Stimulated activated CD8-positive, alpha-beta memory T cell treated with anti-CD3 and anti-CD28 coated beads, Interleukin-2, amount 100 ng/mL, for 1 hour (primary cell): ENCODE results near the gene ADCYAP1R1.

ENCODE experiments used
- DNase-seq, 2 donors: peaks; one replicate each; pipeline ENCODE4 v3.0.0-alpha.2; 2020; ENCODE audit warnings: low read depth in 2 of 2

The ADCYAP1R1 gene

GRCh38 chr7:31068006-31068675 is 16.0 kb downstream of the ADCYAP1R1 start:
- no peak for DNase-seq

DNA sequence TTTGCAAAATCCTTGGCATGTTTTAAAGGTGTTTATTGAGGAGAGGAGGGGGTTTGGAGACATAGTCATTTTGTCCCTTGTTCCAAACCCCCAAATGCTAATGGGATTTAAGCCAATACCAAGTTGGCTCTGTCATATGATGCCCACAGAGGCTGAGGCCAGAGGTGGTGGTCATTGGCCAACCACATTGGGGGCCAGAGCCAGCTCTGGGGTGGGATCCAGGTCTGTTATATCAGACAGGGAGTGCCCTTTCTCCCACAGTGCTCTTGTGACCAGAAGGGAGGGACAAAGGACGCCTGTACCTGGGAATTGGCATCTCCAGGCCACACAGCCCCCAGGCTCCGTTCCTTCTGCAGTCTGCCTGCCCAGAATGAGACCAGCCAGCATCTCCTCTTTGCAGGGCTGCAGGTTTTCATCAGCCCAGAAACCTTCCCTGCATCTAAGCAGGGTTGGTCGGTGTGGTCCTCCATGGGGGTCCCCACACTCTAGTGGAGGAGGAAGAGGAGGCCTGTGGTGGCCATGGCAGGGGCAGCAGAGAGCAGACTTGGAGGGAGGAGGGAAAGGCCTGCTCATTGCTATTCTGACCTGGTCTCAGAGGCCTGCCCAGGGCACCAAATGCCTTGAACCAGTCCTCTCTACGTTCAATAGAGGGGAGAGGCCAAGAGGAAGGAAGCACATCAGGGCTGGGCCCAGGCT is 17.9 kb downstream of the ADCYAP1R1 start:
- DNase-seq = no peak

- DNase-seq = no peak
Observed at GRCh38 chr7:31070991-31071644, 19.0 kb downstream of the ADCYAP1R1 start.

- no peak for DNase-seq
Observed at GRCh38 chr7:31071645-31072029, 19.5 kb downstream of the ADCYAP1R1 start.

- DNase-seq = no peak
Observed at GRCh38 chr7:31073326-31074119, 21.4 kb downstream of the ADCYAP1R1 start.

DNA sequence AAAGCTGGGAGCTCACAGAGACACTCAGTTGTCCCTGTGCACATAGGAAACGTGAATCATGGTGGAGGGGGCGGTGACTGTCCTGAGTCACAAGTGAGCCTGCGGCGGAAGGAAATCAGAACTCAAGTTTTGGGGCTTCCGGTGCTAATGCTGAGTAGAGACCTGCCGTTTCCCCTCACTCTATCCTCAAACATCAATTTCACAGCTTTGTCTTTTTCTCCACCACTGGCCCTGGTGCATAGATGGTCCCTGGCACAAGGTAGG is 21.9 kb downstream of the ADCYAP1R1 start:
- no peak for DNase-seq

GRCh38 chr7:31074403-31075085 is 22.4 kb downstream of the ADCYAP1R1 start:
- no peak for DNase-seq

- no peak for DNase-seq
Observed at GRCh38 chr7:31075086-31075405, 22.9 kb downstream of the ADCYAP1R1 start.

DNA sequence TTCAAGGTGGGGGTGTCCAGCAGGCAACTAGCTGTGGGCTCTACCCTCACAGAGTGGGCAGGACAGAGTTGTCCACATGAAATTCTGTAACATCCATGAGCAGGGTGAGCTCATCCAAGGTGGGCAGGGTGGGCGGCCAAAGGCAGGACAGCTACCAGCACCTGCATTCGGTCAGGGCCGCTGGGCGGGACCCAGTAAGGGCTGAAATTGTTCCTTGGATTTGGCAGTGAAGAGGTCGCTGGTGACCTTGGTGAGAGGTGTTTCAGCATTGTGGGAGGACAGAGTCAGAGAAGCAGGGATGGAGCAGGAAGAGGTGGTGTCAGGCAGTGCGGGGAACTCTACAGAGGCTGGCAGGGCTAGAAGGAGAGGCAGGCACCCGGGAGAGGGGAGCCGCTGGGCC is 23.9 kb downstream of the ADCYAP1R1 start:
- no peak for DNase-seq

- no peak for DNase-seq
Observed at GRCh38 chr7:31076641-31077310, 24.7 kb downstream of the ADCYAP1R1 start.

GRCh38 chr7:31077484-31078362 is 25.6 kb downstream of the ADCYAP1R1 start:
- DNase-seq = no peak

DNA sequence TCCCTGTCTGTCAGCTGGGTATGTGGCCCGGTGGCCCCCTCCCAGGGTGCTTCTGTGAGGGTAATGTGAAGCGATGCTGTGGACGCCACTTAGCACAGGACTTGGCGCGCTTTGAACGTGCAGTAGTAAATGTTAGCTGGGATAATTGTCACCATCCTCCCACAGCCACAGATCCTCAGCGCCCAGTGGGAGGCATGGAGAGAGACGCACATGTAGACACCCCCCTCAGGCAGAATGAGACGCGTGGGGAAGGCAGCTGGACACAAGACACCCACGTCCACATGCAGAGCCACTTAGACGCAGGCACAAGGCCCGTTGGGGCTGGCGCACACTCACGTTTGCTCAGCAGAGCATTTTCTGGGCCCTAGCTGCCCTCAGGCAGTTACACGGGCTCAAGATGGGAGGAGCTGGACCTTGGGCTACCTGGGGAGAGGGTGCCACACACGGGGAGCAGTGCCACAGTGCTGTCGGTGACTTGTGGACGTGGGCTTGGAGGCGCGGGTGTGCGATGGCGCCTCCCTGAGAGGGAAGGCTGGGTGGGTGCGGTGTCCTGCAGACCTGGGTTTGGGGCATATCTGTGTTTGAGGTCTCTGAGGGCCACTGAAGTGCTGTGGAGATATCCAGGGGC is 26.4 kb downstream of the ADCYAP1R1 start:
- DNase-seq = no peak

GRCh38 chr7:31079126-31079823 is 27.2 kb downstream of the ADCYAP1R1 start:
- no peak for DNase-seq

- DNase-seq = no peak
Observed at GRCh38 chr7:31079824-31080511, 27.9 kb downstream of the ADCYAP1R1 start.

DNA sequence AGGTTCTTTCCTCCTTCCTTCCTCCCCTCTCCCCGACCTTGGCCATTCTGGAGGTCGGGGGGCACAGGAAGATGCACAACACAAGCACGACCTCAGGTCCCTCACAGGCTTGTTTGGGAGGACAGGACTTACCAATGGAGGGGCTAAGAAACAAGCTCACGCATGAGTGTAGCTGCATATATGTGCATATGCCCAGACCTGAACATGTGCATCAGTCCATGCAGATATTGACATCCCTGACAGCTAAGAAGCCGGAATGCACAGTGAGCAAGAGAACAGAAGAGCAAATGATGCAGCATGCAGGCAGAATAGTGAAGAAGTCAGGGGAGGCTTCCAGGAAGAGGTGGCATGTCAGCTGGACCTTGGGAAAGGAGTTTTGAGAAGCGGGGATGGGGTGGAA is 28.7 kb downstream of the ADCYAP1R1 start:
- DNase-seq = no peak

- no peak for DNase-seq
Observed at GRCh38 chr7:31082017-31082416, 29.9 kb downstream of the ADCYAP1R1 start.

DNA sequence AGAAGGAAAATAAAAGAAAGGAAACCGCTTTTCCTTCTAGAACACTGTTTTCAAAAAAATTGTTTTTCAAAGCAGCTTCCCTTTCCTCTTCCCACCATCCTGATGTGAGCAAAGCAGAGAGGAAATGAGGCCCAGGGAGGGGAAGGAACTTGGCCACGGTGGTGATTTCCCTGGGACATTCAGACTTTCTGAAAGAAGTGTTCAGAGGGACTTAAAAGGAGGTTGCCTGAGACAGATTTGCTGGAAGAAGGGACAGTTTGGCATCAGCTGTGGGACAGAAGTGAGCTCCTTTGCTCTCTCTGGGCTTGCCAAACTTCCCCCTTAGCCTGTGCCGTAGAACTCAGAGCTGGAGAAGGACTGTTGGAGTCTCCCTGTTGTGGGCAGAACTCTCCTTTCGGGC is 30.3 kb downstream of the ADCYAP1R1 start:
- DNase-seq = no peak

DNA sequence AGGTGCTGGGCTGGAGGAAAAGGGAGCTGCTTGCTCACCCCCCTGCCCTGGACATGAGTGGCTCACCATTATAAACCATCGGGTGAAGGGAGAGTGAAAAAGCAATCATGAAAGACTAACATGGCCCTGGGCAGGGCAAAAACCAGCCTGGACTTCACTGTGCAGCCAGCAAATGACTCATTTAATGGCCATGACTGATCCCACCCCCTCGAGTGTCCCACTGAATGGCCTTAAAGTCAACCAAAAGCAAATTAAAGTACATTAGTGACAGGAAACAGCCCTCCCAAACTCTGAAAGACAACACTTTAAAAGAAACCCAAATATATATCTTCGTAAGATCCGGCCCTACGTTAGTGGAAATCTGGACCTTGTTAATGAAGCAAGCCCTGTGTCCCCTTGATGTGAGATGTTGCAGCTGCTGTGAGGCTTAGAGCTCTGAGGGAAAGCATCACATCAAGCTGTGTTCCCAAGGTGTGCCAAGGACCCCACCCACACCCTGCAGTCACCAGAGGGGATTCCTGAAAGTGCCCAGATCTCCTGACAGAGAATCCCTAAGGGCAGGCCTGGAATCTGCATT is 31.2 kb downstream of the ADCYAP1R1 start:
- DNase-seq = no peak

- no peak for DNase-seq
Observed at GRCh38 chr7:31084226-31084625, 32.1 kb downstream of the ADCYAP1R1 start.
